GM12878 (cell line): Measurements from ENCODE around the gene MTA3. TPM values are rescaled to one million over a fixed set of nuclear protein-coding genes. Genes with fewer than 3 reads are reported as not detected.

Experiments used
- ATAC-seq: fragments of 200-7000 bp; cut with Tn5 transposase; 3 replicates; pipeline ENCODE4 v1.9.1; 2020; ENCODE audit warnings: mild to moderate bottlenecking, moderate library complexity
- BruUV-seq: library from RNA; stranded (reverse); fragments of 400-500 nt; replicated peaks from 2 replicates; lab custom pipeline; 2021; lab: Mats Ljungman, UMichigan
- CTCF ChIA-PET: fragments of 300-600 bp; sonication (Branson Sonifier 250); formaldehyde crosslinking; extraction: SDS; loops from one replicate; lab custom pipeline; 2021; ENCODE audit warnings: inconsistent platforms; lab: Yijun Ruan, JAX
- POLR2A ChIA-PET: fragments of 350-600 bp; formaldehyde crosslinking; extraction: SDS; loops from one replicate; lab custom pipeline; 2021; ENCODE audit warnings: inconsistent platforms; lab: Charles Lee
- RAD21 ChIA-PET: fragments of 300-600 bp; sonication (Branson Sonifier 250); formaldehyde crosslinking; loops from one replicate; lab custom pipeline; 2023; ENCODE audit warnings: antibody characterized with exemption; ENCODE audit not compliant: unreplicated experiment; lab: Charles Lee
- SMC1A ChIA-PET: fragments of 300-600 bp; sonication (Branson Sonifier 250); formaldehyde crosslinking; loops from one replicate; lab custom pipeline; 2023; ENCODE audit not compliant: unreplicated experiment, uncharacterized antibody; lab: Charles Lee
- DNase-seq: peaks from one replicate; pipeline ENCODE4 v3.0.0-alpha.2; 2011; ENCODE audit warnings: low read depth, low spot score
- FAIRE-seq: peaks from 3 replicates; lab custom pipeline; 2011; peaks lifted over from hg19 to GRCh38; lab: Jason Lieb, UNC
- H2AFZ ChIP-seq: 2 replicates; pipeline ENCODE4 v1.6.0; 2011; ENCODE audit warnings: low read depth, low read length, control low read depth; ENCODE audit not compliant: control insufficient read depth
- H3K27ac ChIP-seq: 2 replicates; pipeline ENCODE4 v1.5.1; 2011; ENCODE audit warnings: control low read depth; ENCODE audit not compliant: control insufficient read depth, insufficient read depth
- H3K27me3 ChIP-seq, 2 experiments: replicated peaks in 1 of 2; 2 replicates each; pipeline versions ENCODE4 v1.6.0 to v1.6.1; 2011; ENCODE audit warnings: low read length in 1 of 2; ENCODE audit not compliant: control insufficient read depth in 2 of 2, insufficient read depth in 2 of 2
- H3K36me3 ChIP-seq, 2 experiments: 2 replicates each; pipeline ENCODE4 v1.5.1; 2011; ENCODE audit warnings: low read length in 1 of 2; ENCODE audit not compliant: control insufficient read depth in 2 of 2, insufficient read depth in 2 of 2
- H3K4me1 ChIP-seq: 2 replicates; pipeline ENCODE4 v1.6.1; 2011; ENCODE audit warnings: mild to moderate bottlenecking, low read length, moderate library complexity, mixed read lengths; ENCODE audit not compliant: control insufficient read depth, insufficient read depth
- H3K4me2 ChIP-seq: 2 replicates; pipeline ENCODE4 v1.6.0; 2011; ENCODE audit warnings: control low read depth; ENCODE audit not compliant: control insufficient read depth, insufficient read depth
- H3K4me3 ChIP-seq: fragments of 200-600 bp; sonication (generic); 2 replicates; pipeline ENCODE4 v1.5.1; 2016
- H3K79me2 ChIP-seq: 2 replicates; pipeline ENCODE4 v1.6.0; 2011; ENCODE audit warnings: low read length; ENCODE audit not compliant: control insufficient read depth, insufficient read depth
- H3K9ac ChIP-seq: 2 replicates; pipeline ENCODE4 v1.8.0; 2011; ENCODE audit warnings: low read length, control low read depth, mixed read lengths; ENCODE audit not compliant: control insufficient read depth, insufficient read depth
- H3K9me3 ChIP-seq: replicated peaks from 3 replicates; pipeline ENCODE4 v1.5.1; 2011; ENCODE audit warnings: mild to moderate bottlenecking, low read length; ENCODE audit not compliant: control insufficient read depth, insufficient read depth
- H4K20me1 ChIP-seq: 2 replicates; pipeline ENCODE4 v1.6.0; 2011; ENCODE audit not compliant: control insufficient read depth, insufficient read depth
- FOS ChIP-seq: IDR thresholded peaks from 3 replicates; pipeline ENCODE4 v1.6.1; 2011; ENCODE audit warnings: borderline replicate concordance; ENCODE audit not compliant: insufficient read length; ENCODE audit errors: extremely low read depth
- LARP7 ChIP-seq: fragments of 450-650 bp; IDR thresholded peaks from 2 replicates; pipeline ENCODE4 v1.6.1; 2017; ENCODE audit warnings: mild to moderate bottlenecking
- RBBP5 ChIP-seq: fragments of 200-600 bp; sonication (generic); conservative IDR thresholded peaks from 2 replicates; pipeline ENCODE4 v1.6.1; 2016
- RUNX3 ChIP-seq: IDR thresholded peaks from 2 replicates; pipeline ENCODE4 v1.6.1; 2012; ENCODE audit warnings: low read length, inconsistent platforms
- SREBF2 ChIP-seq: IDR thresholded peaks from 2 replicates; pipeline ENCODE4 v1.6.1; 2012; ENCODE audit warnings: mild to moderate bottlenecking, low read length
- ZNF217 ChIP-seq: fragments of 450-650 bp; IDR thresholded peaks from 2 replicates; pipeline ENCODE4 v1.6.1; 2017; ENCODE audit warnings: antibody characterized with exemption, mild to moderate bottlenecking
- ZNF622 ChIP-seq: fragments of 450-650 bp; IDR thresholded peaks from 2 replicates; pipeline ENCODE4 v1.6.1; 2017; ENCODE audit warnings: mild to moderate bottlenecking, inconsistent platforms
- ZSCAN29 ChIP-seq: fragments of 450-650 bp; IDR thresholded peaks from 2 replicates; pipeline ENCODE4 v1.6.1; 2017; ENCODE audit warnings: mild to moderate bottlenecking, moderate library complexity
- WGBS: methylation state at CpG from one replicate; pipeline ENCODE4 v1.1.6; 2016; ENCODE audit warnings: low lambda C conversion rate; ENCODE audit not compliant: insufficient replicate concordance, insufficient coverage; ENCODE audit errors: missing lambda C conversion rate; 5-methylcytosine and 5-hydroxymethylcytosine counted together
- in situ Hi-C: fragments of 300-500 bp; cut with MboI; formaldehyde crosslinking; loops from 9 replicates; pipeline ENCODE4 v1.14.3; 2018; ENCODE audit warnings: mixed read lengths
- intact Hi-C: fragments of 100-400 bp; cut with micrococcal nuclease; formaldehyde crosslinking; loops from one replicate; pipeline ENCODE4 v1.14.2; 2022; ENCODE audit not compliant: unreplicated experiment
- polyA plus RNA-seq, 11 experiments: library from polyadenylated mRNA; depleted of rRNA in 4 of 11; unstranded in 6 of 11; stranded (reverse) in 5 of 11; fragments of >200 nt; fragmentation: Nextera tagmentation in 4 of 11; fragmentation: Illumina TruSeq in 1 of 11; extraction: Ambion mirVana in 4 of 11; extraction: Trizol in 1 of 11; gene quantifications; 1 replicate in 1 of 11; 2 replicates in 10 of 11; pipeline versions ENCODE4 v1.2.1 to v1.2.3, GENCODE V29; 2011 to 2016; ENCODE audit warnings: inconsistent platforms in 2 of 11, missing spikeins in 2 of 11, low read depth in 1 of 11
- total RNA-seq, 4 experiments: library from RNA; depleted of rRNA in 3 of 4; stranded (reverse); fragments of >200 nt in 3 of 4; fragmentation: Illumina TruSeq in 1 of 4; extraction: Trizol in 1 of 4; gene quantifications; 2 replicates each; pipeline versions ENCODE4 v1.2.1 to v1.2.3, GENCODE V29; 2013 to 2021
- TF ChIP-seq, protein P1 (sequence below): fragments of 450-650 bp; IDR thresholded peaks from 2 replicates; pipeline ENCODE4 v1.6.1; 2017; ENCODE audit warnings: mild to moderate bottlenecking, low read depth, inconsistent platforms; ENCODE audit not compliant: poor library complexity, severe bottlenecking
- TF ChIP-seq, protein P2 (sequence below): IDR thresholded peaks from 2 replicates; pipeline ENCODE4 v1.6.1; 2011; ENCODE audit warnings: borderline replicate concordance, low read depth, mild to moderate bottlenecking, moderate library complexity, mixed read lengths, low read length; ENCODE audit not compliant: insufficient read depth; ENCODE audit errors: extremely low read length

Gene MTA3
- total and polyA plus RNA-seq, 10 of the 15 experiments (the other 5 are each of a cell fraction or from before 2014, with no cell fraction given): 17.6 to 45.5 (median 26.5) TPM

DNA sequence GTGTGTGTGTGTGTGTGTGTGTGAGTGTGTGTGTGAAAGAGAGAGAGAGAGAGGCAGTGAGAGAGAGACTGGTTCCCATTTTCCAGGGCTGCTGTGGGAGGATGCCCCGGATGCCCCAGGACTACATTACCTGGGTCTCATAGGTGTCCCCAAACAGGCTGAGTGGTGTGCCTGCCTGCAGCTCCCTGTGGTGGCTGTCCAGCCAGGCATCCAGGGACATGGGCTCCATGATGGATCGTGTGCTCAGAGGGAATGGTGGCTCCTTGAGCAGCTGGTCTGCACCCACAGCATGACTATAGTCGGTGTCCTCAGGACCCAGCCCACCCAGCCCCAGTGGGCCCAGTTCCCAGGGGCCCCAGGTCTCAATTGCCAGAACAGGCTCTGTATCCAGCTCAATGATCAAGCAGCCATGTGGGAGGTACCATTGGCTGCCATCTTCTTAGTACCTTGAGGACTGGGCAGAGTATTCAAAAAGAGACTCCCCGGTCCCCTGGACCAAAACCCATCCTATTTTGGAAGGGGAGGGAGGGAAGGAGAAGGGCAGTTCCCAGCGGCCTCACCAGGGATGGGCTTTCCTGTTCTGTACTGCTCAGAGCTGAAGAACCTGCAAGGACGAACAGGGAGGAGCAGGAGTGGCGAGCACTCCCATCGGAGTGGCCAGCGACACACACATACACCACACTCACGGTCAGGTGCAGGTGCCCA lies 201.3 kb downstream of the MTA3 start:
- Histone ChIP-seq H3K4me2 (no peak overlapping the region), H3K4me3 (no peak overlapping the region), H4K20me1 (no peaks in the 10 kb centered on the region), H3K27me3 (no peaks in the 10 kb centered on the region), H3K27ac (no peak overlapping the region), H3K79me2 (no peaks in the 10 kb centered on the region), H3K9ac (no peak overlapping the region), H3K4me1 (no peaks in the 10 kb centered on the region), H3K9me3 (no peaks in the 10 kb centered on the region), H2AFZ (no peak overlapping the region), H3K36me3 (no peaks in the 10 kb centered on the region; a peak in 1 of 4 replicates)
- 95% methylated on average over 9 of the region's 10 CpGs for WGBS
- ChIA-PET POLR2A (no interaction called here), RAD21 (interaction anchor here (0.6 kb wide), 1 partner anchor 93 kb away, joined by 8 read pairs; no protein-coding TSS in a partner anchor), CTCF (interaction anchor here (1.0 to 1.9 kb wide), 3 partner anchors 18 to 27 kb away, joined by 3 to 5 read pairs (median 3); no protein-coding TSS in a partner anchor), SMC1A (interaction anchor here (1.4 to 2.1 kb wide), 4 partner anchors 12 to 106 kb away, joined by 4 to 7 read pairs (median 6); no protein-coding TSS in a partner anchor)
- TF ChIP-seq SREBF2: no peak
- no peak for TF ChIP-seq ZNF622
- no peak for TF ChIP-seq RBBP5
- TF ChIP-seq, protein P1, sequence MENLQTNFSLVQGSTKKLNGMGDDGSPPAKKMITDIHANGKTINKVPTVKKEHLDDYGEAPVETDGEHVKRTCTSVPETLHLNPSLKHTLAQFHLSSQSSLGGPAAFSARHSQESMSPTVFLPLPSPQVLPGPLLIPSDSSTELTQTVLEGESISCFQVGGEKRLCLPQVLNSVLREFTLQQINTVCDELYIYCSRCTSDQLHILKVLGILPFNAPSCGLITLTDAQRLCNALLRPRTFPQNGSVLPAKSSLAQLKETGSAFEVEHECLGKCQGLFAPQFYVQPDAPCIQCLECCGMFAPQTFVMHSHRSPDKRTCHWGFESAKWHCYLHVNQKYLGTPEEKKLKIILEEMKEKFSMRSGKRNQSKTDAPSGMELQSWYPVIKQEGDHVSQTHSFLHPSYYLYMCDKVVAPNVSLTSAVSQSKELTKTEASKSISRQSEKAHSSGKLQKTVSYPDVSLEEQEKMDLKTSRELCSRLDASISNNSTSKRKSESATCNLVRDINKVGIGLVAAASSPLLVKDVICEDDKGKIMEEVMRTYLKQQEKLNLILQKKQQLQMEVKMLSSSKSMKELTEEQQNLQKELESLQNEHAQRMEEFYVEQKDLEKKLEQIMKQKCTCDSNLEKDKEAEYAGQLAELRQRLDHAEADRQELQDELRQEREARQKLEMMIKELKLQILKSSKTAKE: no peak
- TF ChIP-seq RUNX3: no peak
- no peak for TF ChIP-seq FOS
- no peak for TF ChIP-seq LARP7
- no peak for TF ChIP-seq ZSCAN29
- no peak for TF ChIP-seq ZNF217
- TF ChIP-seq, protein P2, sequence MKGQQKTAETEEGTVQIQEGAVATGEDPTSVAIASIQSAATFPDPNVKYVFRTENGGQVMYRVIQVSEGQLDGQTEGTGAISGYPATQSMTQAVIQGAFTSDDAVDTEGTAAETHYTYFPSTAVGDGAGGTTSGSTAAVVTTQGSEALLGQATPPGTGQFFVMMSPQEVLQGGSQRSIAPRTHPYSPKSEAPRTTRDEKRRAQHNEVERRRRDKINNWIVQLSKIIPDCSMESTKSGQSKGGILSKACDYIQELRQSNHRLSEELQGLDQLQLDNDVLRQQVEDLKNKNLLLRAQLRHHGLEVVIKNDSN: no peak
- intact Hi-C loops: no loop called here
- DNase-seq (no peak), FAIRE-seq (no peak), ATAC-seq (no peak)
- no TSS peak for BruUV-seq
- in situ Hi-C loops: no loop called here
